ENCODE data around the gene EHMT1.

EHMT1 gene

GRCh38 chr9:137744632-137745183 lies 125.9 kb downstream of the EHMT1 start:
- no peak for DNase-seq

GRCh38 chr9:137745541-137745991 lies 126.8 kb downstream of the EHMT1 start:
- peak; percentile 91 for DNase-seq

GRCh38 chr9:137748311-137748710 lies 129.5 kb downstream of the EHMT1 start:
- DNase-seq = no peak

GRCh38 chr9:137748741-137749140 lies 129.9 kb downstream of the EHMT1 start:
- no peak for DNase-seq

- no peak for DNase-seq
Observed at GRCh38 chr9:137749511-137749910, 130.7 kb downstream of the EHMT1 start.

- DNase-seq = no peak
Observed at GRCh38 chr9:137750007-137750406, 131.2 kb downstream of the EHMT1 start.

GRCh38 chr9:137750566-137750965 lies 131.8 kb downstream of the EHMT1 start:
- no peak for DNase-seq

- DNase-seq = no peak
Observed at GRCh38 chr9:137751616-137752015, 132.8 kb downstream of the EHMT1 start.

GRCh38 chr9:137752426-137752825 lies 133.6 kb downstream of the EHMT1 start:
- no peak for DNase-seq

GRCh38 chr9:137753192-137753765 lies 134.5 kb downstream of the EHMT1 start:
- no peak for DNase-seq

- no peak for DNase-seq
Observed at GRCh38 chr9:137755261-137755927, 136.6 kb downstream of the EHMT1 start.

- DNase-seq = no peak
Observed at GRCh38 chr9:137756045-137756744, 137.4 kb downstream of the EHMT1 start.

GRCh38 chr9:137757139-137757538 lies 138.3 kb downstream of the EHMT1 start:
- DNase-seq = no peak

- no peak for DNase-seq
Observed at GRCh38 chr9:137757613-137758029, 138.8 kb downstream of the EHMT1 start.

GRCh38 chr9:137758067-137758466 lies 139.3 kb downstream of the EHMT1 start:
- DNase-seq = no peak

- no peak for DNase-seq
Observed at GRCh38 chr9:137759117-137759516, 140.3 kb downstream of the EHMT1 start.

- DNase-seq = no peak
Observed at GRCh38 chr9:137759649-137760321, 141.0 kb downstream of the EHMT1 start.

GRCh38 chr9:137760426-137760825 lies 141.6 kb downstream of the EHMT1 start:
- DNase-seq = no peak

GRCh38 chr9:137761032-137761431 lies 142.2 kb downstream of the EHMT1 start:
- DNase-seq = no peak

GRCh38 chr9:137761793-137762192 lies 143.0 kb downstream of the EHMT1 start:
- DNase-seq = no peak

- no peak for DNase-seq
Observed at GRCh38 chr9:137762414-137763061, 143.7 kb downstream of the EHMT1 start.

GRCh38 chr9:137763271-137763955 lies 144.6 kb downstream of the EHMT1 start:
- no peak for DNase-seq

Measured in NCI-H510A treated with DMSO at 0.1 percent for 48 hours (cell line).